Prostate gland (tissue), 2 donors: ENCODE data around the gene PATE2.

Source experiments
- POLR2AphosphoS5 ChIP-seq: sonication (generic); formaldehyde crosslinking; IDR thresholded peaks from one replicate; pipeline ENCODE4 v1.6.1; 2017; ENCODE audit warnings: antibody characterized with exemption
- TF ChIP-seq, protein P1 (sequence below), 4 experiments: fragments of 200-600 bp in 2 of 4; fragments of 450-650 bp in 2 of 4; sonication (generic) in 2 of 4; IDR thresholded peaks; 1 replicate in 3 of 4; 2 replicates in 1 of 4; pipeline ENCODE4 v1.5.1; 2016 to 2019; ENCODE audit warnings: antibody characterized with exemption in 4 of 4, mild to moderate bottlenecking in 2 of 4, moderate library complexity in 2 of 4

GRCh38 chr11:125740617-125741016 lies 38.0 kb downstream of the PATE2 start:
- TF ChIP-seq, protein P1, sequence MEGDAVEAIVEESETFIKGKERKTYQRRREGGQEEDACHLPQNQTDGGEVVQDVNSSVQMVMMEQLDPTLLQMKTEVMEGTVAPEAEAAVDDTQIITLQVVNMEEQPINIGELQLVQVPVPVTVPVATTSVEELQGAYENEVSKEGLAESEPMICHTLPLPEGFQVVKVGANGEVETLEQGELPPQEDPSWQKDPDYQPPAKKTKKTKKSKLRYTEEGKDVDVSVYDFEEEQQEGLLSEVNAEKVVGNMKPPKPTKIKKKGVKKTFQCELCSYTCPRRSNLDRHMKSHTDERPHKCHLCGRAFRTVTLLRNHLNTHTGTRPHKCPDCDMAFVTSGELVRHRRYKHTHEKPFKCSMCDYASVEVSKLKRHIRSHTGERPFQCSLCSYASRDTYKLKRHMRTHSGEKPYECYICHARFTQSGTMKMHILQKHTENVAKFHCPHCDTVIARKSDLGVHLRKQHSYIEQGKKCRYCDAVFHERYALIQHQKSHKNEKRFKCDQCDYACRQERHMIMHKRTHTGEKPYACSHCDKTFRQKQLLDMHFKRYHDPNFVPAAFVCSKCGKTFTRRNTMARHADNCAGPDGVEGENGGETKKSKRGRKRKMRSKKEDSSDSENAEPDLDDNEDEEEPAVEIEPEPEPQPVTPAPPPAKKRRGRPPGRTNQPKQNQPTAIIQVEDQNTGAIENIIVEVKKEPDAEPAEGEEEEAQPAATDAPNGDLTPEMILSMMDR (IDR thresholded peaks at IDR 0.05): no peak
- no peak for TF ChIP-seq POLR2AphosphoS5
